Activated gamma-delta T cell (primary cell): Measurements from ENCODE around the gene CPLANE2.
"Not testable (repeated sequence)": the region's sequence is repeated elsewhere in the genome, so short reads cannot be mapped to it uniquely, and the experiment has no call there.

Experiments
- DNase-seq: peaks from one replicate; lab custom pipeline; 2025; lab: John Stamatoyannopoulos, UW

Gene CPLANE2

DNA sequence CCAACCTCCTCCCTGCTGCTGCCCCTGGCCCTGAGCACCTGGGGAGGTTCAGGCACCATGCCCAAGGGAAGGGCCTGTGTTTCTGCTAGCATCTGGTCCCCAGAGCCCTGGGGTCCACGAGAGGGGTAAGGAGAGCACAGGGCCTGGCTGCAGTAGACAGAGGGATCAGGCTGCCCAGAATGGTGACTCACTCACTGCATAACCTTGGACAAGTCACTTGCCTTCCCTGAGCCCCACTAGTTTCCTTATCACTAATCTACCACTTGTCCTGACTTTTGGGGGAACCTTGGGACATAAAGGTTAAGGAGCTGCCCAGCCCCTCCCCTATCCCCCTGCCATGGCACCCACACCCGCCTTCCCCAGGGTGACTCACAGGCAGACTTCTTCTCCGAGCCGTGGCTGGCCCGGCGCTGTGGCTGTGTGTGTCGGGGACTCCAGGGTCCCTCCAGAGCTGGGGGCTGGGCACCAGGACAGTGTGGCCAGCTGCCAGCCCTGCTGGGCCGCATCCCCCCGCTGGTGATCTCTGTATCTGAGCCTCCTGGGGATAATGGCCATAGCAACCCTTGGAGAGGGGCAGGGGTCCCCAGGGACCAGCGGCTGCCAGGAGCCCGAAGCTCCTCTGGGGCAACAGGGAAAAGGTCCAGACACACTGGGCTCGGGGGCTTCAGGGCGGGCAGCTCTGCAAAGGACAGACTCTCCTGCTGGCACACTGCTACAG, 28.6 kb downstream of the CPLANE2 start:
- no peak for DNase-seq

DNA sequence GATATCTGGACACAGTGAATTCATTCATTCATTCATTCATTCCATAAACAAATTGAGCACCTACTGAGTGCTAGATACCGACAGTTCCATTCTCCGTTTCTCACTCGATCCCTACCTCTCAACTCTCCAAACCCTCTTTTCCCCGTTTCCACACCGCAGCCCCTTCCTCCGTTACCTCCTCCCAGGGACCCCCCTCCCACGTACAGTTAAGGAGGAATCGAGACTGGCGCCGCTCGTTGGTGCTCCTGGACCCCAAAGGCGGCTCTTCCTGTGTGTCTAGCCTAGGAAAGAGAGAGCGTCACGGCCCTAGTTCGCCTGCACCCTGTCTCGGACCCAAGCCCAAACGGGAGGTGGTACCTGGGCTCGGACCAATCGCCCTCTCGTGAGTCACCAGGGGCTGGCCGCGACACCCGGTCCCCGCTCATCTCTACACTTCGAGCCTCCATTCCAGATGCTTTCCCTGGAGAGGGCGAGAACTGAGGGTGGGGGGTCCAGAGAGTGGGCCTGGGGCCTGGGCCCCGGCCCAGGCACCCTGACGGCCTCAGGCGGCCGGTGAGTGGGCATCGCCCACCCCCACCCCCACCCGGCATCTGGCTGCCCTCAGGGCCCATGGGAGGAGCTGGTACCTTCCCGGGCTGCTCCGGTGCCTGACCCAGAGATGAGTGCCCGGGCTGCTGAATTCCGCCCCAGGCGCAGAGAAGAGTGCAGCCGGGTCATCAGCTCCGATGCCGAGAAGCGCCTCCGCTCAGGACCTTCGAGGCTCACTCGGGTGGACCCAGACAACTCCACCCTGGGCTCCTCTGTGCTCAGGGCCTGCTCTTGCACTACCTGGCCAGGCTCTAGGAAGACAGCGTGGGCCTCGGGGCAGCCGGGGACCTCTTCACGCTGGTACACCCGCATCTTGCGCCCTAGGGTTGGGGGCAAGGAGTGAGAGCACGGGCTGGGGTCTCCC, 29.4 kb downstream of the CPLANE2 start:
- no peak for DNase-seq

DNA sequence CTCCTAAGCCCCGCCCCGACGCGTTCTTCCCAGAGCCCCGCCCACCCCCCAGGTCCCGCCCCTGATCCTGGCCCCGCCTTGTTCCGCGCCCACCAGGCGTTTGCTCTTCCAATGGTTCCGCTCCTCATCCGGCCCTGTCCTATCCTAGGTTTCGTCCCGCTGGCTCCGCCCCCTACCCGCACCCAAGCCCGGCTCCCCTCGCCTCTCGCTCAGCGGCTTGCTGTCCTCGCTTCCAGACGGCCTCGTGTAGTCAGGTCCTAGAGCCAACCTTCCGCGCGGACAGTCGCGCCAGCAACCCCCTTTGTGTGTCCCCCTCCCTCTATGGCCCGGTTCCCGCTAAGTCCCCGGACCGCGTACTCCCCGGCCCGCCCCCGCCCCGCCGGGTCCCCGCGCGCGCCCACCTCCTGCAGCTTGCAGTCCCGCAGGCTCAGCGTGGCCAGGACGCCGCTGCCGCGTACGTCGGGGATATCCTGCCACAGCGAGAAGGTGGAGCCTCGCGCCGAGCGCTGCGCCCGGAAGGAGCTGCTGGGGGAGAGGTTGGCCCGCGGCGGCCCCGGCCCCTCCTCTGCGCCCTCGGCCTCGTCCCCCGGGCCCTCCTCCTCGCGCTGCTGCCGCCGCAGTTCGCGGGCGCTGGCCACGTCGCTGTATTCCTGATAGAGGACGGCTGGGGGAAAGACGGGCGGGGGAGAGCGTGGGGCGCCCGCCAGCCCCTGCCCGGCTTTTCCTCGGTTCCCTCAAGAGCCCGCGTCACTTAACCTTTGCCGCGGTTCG, 30.3 kb downstream of the CPLANE2 start:
- DNase-seq, result peak; percentile 89

DNA sequence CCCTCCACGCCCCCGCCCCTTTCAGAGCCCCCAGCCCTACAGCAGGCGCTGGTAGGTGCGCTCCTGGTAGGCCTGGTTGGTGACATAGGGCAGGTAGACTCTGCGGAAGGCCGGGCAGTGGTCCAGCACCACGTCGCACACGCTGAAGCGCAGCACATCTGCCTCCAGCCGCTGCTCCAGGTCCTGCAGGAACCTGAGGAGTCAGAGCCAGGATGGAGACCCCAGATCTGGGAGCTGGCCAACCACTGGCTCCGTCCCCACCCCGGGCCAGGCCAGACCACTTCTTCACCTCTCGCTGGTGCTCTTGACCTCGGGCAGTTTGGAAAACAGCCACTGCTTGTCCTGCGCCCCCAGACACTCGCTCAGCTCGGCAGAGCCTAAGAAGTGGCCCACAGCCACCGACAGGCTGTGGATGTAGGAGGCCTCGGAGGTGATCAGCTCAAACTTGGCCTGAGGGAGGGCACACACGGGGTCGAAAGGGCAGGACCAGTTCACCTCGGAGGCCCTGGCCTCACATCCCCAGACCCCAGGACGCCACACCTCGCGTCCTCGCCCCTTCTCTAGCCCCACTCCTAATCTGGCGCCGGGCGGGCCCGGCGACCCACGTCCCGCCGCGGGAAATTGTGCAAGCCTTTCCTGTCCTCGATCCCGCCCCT, 31.0 kb downstream of the CPLANE2 start:
- DNase-seq, result no peak

DNA sequence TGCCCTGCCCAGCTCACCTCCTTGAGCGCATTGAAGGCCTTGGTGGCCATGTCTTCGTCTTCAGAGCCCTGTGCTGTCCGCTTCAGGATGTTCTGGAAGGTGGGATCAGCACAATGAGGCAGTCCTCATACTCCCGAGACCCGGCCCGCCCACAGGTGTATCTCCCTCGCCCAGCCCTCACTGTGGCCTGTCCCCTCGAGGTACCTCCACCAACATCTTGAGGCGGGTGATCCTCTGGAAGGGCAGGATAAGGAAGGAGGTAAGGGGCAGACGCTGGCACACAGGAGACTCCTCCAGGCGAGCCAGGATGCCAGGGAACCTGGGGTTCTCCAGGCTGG, 31.7 kb downstream of the CPLANE2 start:
- no peak for DNase-seq

DNA sequence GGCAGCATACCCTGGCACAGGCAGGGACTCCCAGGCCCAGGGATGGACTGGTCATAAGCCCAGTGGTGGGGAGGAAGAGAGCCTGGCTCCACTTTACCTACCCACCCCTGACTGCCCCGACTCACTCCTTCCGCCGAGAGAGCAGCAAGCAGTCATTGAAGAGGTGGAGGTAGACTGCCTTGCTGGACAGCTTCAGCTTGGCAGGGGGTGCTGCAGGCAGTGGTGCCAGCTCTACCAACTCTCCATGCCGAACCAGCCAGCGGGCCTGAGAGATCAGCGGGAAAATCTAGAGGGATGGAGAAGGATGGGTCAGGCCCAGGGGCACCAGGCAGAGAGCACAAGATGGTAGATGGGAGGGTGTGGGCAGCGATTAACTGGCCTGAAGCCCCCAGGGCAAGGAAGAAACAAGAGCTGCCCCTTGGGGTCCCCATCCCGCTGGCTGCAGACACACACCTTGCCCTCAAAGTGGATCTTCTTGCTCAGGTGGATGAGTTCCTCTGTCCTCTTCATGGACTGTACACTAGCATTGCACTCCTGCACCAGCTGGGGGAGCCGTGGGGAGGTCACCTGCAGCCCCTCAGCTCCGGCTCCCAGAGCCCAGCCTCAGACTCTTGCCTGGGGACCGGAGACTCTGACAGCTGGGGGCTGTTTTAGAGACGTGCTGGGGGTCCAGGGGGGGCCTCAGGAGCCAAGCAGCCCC, 32.2 kb downstream of the CPLANE2 start:
- DNase-seq, result no peak

DNA sequence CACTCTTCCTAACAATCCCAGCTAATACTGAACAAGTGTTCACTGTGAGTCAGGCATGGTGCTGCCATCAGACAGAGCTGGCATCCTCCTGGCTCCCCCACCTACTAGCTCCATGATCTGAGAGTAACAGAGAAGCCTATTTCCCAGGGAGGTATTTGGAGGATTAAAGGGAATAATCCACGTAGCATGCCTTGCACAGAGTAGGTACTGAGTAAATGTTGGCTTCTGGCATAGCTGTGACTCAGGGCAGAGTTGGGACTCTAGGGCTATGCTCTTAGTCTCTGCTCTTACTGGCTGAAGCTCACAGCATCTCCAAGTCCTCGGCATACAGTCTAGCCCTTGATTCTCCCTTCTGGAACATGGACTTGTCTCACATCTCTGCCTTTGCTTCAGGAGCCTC, 32.8 kb downstream of the CPLANE2 start:
- DNase-seq, result no peak

DNA sequence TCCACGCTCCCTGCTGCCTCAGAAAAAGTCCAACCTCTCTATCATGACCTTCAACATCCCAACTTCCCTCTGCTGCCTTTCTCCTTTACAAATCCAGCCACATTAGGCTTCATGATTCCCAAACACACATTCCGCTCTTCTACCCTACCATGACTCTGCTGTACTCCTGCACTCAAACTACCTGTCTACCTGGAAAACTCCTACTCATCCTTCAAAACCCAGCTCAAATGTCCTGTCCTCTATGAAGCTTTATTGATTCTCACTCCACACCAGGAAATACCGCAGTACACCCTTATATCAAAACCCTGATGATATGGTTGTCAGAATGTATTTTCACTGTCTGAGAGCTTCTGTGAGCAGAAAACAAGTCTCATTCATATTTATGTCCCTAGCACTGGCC, 33.4 kb downstream of the CPLANE2 start:
- no peak for DNase-seq

DNA sequence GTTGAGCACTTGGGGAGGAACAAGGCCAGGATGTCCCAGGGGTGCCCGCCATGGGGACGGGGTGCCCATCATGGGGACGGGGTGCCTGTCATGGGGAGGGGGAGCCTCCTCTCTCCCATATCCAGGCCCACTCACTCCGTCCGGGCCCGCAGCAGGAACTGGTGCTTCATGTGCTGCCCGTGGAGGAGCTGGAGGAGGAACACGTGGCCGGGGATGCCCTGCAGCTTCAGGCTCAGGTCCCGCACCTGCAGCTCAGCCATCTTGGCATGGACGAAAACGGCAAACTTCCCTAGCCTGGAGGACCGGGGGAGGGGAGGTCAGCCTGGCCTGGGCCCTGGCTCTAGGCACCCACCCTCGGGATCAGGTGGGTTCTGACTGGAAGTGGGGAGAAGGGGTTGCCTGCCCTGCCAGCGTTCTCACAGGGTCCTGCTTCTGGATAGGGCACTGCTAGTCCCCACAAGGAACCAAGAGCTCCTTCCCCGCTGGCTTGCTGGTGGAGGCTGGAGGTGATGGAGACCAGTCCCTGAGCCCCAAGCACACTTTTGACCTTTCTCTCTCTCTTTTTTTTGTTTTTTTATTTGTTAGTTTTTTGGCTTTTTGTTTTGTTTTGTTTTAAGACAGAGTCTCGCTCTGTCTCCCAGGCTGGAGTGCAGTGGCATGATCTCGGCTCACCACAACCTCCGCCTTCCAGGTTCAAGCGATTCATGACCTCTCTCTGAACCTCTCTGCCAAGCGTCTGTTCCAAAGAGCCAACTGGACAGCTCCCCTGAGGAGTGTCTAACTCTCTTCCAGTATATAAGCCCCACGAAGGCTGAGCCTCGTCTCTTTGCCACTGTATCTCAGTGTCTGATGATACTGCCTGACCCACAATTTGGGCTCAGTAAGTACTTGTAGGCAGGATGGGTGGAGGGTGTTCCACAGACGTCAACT, 34.4 kb downstream of the CPLANE2 start:
- no peak for DNase-seq

DNA sequence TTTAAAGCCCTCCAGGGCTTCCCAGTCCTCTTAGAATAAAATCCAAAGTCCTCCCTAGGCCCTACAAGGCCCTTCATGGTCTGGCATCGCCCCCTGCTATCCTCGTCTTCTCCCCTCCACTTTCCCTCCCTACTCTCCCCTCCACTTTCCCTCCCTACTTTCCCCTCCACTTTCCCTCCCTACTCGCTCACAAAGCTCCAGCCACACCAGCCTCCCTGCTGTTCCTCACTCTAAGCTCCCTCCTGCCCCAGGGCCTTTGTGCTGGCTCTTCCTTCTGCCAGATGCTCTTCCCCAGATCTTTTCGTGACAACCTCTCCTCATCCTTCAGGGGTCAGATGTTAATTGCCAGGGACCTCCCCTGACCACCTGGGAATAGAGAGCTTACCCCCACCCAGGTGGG, 37.3 kb downstream of the CPLANE2 start:
- no peak for DNase-seq

DNA sequence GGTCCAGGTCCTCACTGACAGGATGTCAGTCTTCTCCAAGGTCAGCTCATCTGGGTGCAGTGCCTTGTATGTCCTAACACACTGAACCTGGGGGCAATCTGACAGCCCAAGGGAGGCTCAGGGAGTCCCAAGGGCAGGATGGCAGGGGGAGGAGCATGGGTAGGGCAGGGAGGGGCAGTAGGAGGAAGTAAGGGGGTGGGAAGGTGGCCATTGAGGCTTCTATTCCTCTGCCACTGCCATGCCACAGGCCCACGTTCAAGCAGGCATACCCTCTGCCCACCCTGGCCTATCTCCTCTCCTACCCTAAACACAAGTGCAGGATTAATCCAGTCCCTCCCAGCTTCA, 37.9 kb downstream of the CPLANE2 start:
- no peak for DNase-seq

DNA sequence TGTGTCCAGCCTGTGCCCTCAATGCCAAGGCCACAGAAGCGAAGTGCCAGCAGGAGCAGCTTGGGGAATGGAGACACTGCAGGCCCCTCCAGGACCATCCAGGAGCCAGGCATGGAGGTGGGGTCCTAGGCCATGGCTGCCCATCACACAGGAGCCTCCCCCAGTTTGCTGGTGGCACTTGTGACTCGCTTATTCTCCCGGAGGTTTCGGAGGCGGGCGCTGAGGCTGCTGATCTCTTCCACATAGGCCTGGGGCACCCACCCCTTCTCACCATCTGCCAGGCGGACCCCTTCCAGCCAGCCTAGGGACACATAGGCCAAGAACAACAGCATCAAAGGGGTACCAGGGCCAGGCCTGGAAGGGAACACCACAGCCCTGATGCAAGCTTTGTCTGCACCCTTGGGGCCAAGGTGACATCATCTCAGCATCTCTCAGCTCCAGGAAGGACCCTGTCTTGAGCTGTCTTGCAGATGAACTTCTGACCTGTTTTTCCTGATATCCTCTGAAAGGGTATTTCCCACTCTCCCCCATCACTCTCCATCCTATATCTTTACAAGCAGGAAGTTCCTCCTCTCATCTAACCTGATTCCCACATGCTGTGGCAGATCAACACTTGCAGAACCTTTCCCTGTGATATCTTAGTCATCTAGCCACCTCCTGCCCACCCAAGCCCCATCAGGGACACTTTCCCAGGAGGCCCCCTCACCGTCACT, 38.4 kb downstream of the CPLANE2 start:
- DNase-seq, result no peak

DNA sequence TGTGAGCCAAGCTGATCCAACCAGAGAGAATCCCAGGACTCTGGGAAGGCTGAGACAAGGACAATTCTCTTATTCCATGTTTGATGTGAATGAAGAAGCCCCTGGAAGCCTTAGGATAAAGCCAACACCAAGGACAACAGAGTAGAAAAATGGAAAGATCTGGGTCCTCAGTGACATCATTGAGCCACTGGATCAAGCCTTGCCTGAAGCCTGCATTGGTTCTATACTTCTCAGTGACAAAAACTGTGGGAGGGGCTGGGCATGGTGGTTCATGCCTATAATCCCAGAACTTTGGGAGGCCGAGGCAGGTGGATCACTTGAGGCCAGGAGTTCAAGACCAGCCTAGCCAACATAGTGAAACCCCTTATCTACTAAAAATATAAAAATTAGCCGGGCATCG, 40.1 kb downstream of the CPLANE2 start:
- DNase-seq, result no peak

DNA sequence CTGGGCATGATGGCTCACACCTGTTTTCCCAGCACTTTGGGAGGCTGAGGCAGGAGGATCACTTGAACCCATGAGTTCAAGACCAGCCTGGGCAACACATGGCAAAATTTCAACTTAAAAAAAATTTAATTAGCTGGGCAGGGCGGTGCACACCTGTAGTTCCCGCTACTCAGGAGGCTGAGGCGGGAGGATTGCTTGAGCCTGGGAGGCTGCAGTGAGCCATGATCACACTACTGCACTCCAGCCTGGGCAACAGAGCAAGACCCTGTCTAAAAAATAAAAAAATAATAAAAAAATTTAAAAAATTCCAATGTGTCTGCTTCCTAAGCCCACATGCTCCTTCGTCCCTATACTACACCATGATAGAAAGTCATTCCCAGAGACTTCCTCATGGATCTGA, 40.8 kb downstream of the CPLANE2 start:
- not testable (repeated sequence) for DNase-seq

DNA sequence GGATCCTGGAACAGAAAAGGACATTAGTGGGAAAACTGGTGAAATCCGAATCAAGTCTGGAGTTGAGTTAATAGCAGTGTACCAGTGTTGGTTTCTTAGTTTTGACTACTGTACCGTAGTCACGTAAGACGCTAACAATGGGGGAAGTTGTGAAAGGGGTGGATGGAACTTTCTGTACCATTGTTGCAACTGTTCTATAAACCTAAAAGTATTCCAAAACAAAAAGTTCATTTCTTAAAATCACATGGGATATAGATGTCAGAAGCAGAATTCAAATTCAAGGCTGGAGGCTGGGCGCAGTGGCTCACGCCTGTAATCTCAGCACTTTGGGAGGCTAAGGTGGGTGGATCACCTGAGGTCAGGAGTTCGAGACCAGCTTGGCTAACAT, 41.5 kb downstream of the CPLANE2 start:
- no peak for DNase-seq

DNA sequence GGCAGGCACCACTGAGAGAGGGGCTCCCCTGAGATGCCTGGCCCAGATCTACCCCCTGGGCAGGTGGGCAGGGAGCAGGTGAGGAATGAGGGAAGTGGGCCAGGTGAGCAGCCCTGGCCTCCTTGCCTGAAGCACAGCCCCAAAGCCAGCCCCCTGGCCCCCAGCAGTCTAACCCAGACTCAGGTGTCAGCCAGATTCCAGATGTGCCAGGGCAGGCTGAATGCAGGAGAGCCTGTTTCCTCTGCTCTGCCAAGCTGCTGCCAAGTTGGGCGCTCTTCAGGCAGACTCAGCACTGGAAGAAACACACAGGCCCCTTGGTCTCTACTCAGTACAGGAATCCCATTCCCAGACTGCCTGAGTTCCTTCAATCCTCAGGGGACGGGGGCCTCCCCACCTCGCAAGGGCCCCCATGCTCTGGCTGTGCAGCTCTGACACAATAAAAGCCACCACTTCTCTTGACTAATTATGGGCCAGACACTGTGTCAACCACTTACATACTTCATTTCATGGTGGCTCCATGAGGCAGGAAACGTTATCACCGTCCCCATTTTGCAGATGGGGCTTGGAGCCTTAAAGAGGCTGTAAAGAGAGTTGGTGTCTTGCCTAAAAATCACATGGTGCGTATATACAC, 45.0 kb downstream of the CPLANE2 start:
- DNase-seq, result no peak

DNA sequence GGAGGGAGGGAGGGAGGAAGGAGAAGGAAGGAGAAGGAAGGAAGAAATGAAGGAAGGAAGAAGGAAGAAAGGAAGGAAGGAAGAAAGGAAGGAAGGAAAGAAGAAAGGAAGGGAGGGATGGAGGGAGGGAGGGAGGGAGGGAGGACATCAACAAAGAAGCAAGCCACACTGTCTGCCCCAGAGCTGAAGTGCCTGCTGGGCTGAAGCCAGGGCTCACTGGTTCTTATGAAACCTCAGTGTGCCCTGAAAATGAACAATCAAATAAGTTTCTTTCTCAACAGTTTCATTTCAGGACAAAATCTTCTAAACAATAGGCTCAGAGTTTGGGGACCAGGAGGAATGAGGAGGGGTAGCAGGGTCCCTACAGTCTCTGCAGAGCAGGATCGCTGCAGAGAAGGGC, 45.7 kb downstream of the CPLANE2 start:
- no peak for DNase-seq

DNA sequence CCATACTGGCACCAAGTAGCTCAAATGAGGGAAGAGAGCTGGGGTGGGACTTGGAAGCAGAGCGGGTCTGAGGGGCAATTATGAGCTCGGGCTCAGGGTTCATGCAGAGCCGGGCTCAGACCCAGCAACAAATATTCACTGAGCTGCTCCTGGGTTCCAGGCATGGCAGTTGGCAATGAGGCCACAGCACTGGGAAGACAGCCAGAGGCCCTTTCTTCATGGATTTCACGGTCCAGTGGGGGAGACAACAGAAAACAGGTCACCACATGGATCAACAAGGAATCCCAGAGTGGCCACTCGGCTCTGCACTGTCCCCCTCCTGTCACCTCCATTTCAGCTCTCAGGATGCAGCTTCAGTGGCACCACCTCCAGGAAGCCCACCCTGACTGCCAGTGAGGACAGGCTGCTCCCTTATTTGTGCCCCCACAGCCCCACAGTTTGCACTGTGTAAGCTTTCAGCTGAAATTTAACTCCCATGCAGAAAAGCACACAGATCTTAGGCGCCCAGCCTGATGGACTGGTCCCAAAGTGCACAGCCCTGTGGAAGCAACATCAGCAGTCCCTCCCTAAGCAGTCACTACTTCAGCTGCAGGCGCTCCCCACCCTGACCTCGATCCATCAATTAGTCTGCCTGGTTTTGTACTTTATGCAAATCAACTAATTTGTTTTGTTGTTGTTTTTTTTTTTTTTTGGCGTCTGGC, 46.9 kb downstream of the CPLANE2 start:
- no peak for DNase-seq

DNA sequence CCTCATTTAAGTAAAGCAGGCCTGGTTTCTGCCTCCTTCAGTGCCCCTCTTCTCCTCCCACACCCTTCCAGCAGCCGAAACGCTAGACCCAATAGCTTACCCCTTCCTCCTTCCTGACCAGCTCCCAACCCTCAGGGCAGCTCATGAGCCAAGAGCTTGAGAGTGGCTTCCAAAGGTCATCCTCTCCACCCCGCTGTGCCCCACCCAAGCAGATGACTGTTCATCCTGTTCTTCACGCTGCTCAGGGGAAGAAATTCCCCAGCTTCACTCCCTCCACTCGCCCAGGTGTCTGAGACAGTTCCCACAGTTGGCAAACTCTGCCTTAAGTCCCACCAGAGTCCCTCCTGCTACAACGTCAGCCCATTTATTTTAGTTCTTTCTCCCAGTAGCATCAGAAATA, 48.0 kb downstream of the CPLANE2 start:
- no peak for DNase-seq
